ENCODE results near the gene ADRA2A.

Gene ADRA2A

DNA sequence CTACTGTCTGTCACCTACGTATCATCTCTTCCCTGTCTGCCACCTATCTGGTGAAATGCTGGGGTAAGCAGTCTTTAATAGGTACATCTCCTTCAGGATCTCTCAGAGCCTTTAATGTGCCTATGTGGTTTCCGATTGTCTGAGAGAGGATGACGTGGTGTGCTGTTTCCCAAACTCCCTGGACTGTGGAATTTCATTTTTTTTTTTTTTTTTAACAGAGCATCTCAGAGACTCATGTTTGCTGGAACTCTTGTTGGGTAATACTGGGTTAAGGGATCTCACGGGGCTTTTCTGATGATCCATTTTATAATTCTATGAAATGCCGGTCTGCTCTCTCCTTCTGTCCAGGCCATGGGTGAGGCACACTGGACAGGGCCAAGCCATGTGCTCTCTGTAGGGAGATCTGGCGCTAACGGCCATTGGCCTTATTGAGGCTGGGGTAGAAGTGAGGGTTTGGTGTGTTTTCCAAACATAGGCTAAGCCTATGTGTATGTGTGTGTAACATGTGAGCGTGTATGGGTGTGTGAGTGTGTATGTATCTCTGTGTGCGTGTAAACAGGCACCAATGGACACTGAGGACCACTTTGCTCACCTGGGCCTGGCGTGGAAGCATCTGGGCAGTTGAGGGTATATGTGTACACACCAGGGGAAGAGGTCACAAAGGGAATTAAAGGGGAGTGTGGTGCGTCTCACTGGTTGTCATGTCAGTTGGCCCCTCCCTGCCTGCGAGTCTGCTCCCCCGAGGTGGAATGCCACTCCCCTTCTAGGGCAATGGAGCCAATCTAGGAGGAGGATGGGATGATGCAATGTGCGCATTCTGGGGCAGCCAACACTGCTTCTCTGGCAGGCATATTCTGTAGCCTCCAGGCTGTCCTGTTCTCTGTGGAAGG, 7.8 kb downstream of the ADRA2A start:
- DNase-seq: no peak

DNA sequence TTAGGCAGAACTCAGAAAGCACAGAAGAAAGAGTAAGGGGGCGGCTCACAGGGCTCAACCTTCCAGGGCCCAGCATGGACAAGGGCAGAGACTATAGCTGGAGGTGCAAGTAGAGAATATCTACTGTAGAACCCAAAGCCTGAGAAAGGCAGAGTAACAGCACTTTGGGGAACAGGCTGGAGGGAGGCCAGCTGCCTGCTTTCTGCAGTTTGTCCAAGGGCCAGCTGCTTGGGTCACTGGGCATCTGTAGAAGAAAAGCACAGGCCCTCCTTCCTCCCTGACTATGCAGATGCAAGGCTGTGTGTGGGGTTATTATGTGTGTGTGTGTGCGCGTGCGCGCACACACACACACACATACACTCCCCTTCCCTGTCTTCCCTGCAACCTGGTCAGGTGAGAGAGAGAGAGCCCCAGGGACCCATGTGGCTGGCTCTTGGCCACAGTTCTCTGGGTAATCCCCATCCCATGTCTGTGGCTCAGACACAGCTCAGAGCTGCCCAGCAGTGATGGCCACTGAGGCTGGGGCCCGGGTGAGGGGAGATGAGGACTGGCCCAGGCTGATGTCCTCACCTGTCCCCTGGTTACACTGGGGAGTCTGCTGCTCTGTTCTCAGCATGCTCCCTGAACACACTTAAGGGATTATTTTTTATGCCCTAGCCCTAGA, 9.0 kb downstream of the ADRA2A start:
- no peak for DNase-seq

DNA sequence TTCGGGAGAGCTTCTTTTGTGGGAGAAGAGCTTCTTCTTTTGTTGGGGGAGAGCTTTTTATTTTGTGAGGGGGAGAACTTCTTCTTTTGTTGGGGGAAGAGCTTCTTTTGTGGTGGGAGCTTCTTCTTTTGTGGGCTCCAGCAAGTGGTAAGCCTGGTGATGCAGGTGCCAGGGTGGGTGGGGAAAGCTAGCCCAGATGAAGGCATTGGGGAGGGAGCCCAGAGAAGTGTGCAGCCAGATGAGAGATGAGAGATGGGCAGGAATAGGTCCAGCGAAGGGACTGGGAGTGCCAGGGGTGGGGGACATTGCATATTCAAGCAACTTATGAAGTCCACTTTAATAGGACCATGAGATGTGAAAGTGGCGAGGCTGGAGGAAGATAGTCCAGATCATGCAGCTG, 9.7 kb downstream of the ADRA2A start:
- DNase-seq: no peak

GRCh38 chr10:111087331-111087756, 10.5 kb downstream of the ADRA2A start:
- no peak for DNase-seq

DNA sequence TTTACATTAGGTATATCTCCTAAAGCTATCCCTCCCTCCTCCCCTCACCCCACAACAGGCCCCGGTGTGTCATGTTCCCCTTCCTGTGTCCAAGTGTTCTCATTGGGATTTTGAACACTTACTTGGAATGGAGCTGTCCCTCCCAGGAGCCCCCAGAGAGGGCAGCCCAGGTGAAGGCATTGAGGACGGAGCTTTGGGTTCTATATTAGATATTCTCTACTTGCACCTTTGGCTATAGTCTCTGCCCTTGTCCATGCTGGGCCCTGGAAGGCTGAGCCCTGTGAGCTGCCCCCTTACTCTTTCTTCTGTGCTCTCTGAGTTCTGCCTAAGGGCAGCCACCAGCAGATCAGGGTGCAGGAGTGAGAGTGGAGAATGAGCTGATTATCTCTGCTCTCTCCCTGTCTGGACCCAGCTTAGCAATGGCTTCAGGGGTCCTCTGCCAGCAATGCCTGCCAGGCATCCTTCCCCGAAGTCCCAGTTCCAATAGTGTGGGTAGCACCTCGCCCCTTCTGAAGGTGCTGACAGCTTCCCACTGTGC, 11.2 kb downstream of the ADRA2A start:
- no peak for DNase-seq

- DNase-seq: no peak
Measured at GRCh38 chr10:111089293-111089692, 12.5 kb downstream of the ADRA2A start.

DNA sequence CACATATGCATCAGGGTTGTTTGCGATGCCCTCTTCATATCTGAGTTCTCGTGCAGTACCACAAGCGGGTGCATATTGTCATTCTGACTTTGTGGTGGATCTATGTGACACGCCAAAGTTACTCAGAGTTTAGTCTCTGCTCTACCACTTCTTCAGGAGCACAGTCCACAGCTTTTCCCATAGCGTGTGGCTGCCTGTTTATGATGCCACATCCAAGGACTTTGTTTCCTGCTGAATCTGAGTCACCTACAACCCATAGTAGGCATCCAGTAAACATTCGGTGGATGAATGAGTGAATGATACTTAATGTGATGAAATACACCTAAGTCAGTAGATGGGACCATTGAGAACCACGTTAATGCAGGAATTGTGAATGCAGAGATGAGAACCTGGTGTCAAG, 15.0 kb downstream of the ADRA2A start:
- no peak for DNase-seq

GRCh38 chr10:111093741-111094380, 17.0 kb downstream of the ADRA2A start:
- no peak for DNase-seq

- DNase-seq: no peak
Measured at GRCh38 chr10:111098679-111099437, 22.0 kb downstream of the ADRA2A start.

- no peak for DNase-seq
Measured at GRCh38 chr10:111100198-111100597, 23.4 kb downstream of the ADRA2A start.

DNA sequence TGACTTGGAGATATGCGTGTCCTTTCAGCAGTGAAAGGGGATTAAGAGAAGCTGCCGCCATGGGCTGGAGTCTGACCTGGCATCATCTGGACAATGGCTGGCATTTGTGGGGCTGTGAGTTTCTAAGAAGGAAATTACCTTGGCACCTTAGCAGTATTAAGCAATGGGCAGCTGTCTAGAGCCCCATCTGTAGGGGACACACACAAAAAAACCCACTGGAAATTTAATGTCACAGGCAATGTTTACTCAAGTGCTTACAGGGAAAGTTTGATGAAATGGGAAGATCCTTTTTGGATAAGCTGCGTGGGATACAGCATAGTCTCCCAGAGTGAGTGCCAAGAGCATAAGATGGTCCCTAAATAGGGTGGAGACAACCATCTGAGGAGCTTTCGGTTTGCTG, 25.0 kb downstream of the ADRA2A start:
- DNase-seq: no peak

DNA sequence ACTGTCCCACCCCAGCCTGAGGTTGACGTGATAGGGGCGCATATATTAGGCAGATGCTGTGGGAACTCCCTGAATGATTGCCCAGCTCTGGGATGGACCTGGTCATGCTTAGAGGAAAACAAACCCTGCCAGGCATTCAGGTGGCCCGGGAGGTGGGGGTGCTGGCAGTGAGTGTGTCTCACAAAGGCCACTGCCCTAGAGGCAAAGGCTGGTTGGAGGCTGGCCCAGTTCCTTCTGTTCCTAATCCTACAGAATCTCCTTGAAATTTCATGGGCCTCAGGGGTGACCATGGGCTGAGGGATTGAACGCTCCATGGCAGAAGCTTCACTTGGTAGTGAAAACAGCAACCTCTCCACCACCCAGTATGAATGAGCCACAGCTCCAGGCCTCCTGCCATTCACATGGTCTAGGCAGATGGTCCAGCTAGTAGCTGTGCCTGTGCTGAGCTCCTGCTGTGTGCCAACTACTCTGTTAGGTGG, 25.6 kb downstream of the ADRA2A start:
- DNase-seq: no peak

DNA sequence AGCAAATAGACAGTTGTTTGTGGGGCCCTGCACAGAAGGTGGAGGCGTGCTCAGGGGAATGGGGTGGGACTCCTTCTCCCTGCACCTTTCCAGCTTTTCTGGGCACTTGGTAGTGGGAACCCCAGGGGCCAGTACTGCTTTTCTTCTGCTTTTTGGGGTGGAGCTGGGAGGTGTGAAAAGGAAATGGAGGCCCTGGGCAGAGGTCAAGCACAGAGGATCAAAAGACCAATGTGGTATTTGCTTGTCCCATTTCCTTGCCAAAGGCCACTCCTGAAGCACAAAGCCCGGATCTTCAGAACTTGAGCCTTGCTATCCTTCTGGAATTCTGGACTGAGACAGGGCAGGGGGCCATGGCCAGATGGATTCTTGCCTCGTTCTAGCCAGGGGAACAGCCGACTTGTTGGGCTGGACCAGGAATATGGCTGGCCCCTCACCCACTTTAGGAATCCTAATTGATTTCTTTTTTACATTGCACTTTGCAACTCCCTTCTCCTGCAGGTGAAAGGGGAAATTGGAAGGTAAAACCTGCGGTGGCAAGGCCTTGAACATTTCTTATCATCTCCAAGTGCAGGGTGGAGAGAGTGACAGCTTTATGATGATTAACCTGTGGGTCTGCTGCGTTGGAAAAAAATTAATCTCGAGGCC, 26.5 kb downstream of the ADRA2A start:
- no peak for DNase-seq

GRCh38 chr10:111104811-111105210, 28.0 kb downstream of the ADRA2A start:
- DNase-seq: no peak

DNA sequence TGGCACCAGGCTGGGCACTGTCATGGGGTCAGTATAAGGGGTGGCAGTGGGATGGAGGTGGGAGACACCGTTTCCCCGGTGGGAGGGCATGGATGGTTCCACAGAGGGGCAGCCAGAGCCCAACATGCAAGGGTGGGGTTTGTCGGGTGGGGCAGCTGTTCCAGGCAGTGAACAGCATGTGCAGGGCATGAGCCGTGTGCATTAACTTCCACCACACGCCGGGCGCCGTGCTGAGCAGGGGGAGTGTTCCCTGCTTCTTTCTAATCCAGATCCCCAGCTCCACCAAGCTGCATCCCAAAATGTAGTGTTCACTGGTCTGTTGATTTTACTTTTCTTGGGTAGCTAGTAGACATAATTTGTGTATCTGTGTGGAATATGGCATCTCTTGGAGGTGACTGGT, 29.3 kb downstream of the ADRA2A start:
- no peak for DNase-seq

DNA sequence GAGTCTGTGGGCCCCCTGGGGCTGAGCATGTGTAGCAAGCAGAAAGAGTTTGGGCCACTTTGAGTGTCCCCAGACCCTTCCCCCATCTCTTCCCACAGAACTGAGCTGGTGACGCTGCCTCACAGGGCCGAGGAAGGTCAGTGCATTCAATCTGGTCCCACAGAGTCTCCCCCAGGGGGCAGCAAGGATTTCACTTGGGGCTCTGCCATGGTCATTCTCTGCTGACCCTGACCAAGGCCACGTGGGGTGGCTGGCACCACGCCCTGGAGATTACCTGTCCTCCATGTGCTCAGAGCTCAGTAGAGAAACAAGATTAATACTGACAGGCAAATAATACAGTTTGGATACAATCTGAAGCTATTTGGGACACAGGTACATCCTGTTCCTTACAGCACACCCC, 30.2 kb downstream of the ADRA2A start:
- DNase-seq: no peak

DNA sequence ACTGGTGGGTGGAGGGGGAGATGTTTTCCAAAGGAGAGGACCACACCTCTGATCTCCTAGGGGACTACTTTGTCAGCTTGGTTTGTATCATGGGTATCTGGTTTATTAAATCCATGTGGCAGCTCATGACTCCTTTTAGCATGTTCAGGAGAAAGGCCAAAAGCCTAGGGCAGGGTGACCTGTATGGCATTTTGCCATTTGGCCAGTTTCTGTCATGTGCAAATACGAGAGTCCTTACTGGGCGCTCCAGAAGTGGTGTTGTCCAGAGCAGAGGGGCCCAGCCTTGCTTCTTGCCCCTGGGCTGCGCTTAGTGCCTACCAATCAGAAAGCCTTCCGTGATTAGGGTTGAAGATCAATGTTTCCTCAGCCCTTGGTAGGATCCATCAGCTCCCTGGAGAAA, 31.0 kb downstream of the ADRA2A start:
- no peak for DNase-seq

GRCh38 chr10:111108441-111108840, 31.6 kb downstream of the ADRA2A start:
- no peak for DNase-seq

- no peak for DNase-seq
Measured at GRCh38 chr10:111109501-111110242, 32.8 kb downstream of the ADRA2A start.

- DNase-seq: no peak
Measured at GRCh38 chr10:111110771-111111170, 33.9 kb downstream of the ADRA2A start.

GRCh38 chr10:111112333-111112732, 35.5 kb downstream of the ADRA2A start:
- no peak for DNase-seq

Measured in activated effector memory CD4-positive, alpha-beta T cell treated with Interleukin-2 at 50 U/mL for 16 hours (primary cell).